ENCODE results near the gene IER5. TPM values are rescaled to one million over a fixed set of nuclear protein-coding genes. Genes with fewer than 3 reads are reported as not detected.

Gene IER5
- total and polyA plus RNA-seq, 2 donors (not counting 1 experiment from before 2014, with no cell fraction given) = 98.1 to 166 TPM

DNA sequence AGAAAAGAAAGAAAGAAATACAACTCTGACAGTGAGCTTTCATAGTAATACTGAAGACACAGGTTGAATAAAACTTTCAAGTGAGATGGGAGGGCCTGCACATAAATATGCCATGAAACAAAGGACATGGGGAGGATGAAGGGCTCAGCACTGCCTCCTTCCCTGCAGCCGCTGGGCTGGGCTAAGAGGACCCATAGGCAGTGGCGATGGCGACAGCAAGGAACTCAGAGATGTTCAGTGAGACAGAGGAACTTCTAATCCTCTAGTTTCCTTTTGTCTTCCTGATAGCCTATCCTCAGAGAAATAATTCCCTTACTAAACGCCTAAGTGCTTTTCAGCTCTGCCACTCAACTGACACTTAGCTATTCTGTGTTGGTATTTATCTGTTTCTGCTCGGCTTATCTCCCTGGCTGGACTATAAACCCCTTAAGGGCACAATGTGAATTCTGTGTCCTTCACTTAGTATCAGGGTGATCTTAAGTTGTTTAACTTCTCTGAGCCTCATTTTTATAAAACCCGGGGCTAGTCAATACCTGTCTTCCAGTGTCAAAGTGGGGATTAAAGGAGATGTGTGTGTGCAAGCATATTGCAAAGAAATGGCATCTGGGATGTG is 24.4 kb upstream of the IER5 start:
- no peak for ATAC-seq (ENCODE audit: low read depth)
- H3K4me3 ChIP-seq (ENCODE audit: control extremely low read depth in 1 of 5, extremely low read depth in 1 of 5, insufficient read depth in 1 of 5, low read depth in 2 of 5, low read length in 4 of 5) = no peak overlapping the region
- POLR2A ChIA-PET = interaction anchor here (0.7 to 2.4 kb wide), 2 partner anchors 17 to 26 kb away, joined by 9 to 34 read pairs; partner anchors contain the start of gene IER5
- Mint-ChIP-seq H3K9me3 (ENCODE audit: insufficient read depth) (peaks cover 6% of the 10 kb centered on the region), H3K4me1 (peaks cover 31% of the 10 kb centered on the region), H3K27me3 (peaks cover 4% of the 10 kb centered on the region), H3K4me3 (no peak overlapping the region), H3K27ac (peak overlapping the region; percentile 85)
- no peak for DNase-seq
- peaks cover 0 to under 1% of the 10 kb centered on the region in 2 experiments for H3K36me3 ChIP-seq (replicated peaks in 1 of 2; ENCODE audit: control extremely low read depth in 1 of 2, control insufficient read depth in 1 of 2, extremely low read depth in 1 of 2, insufficient read depth in 2 of 2, low read length in 1 of 2)
- H3K4me1 ChIP-seq (ENCODE audit: control insufficient read depth in 2 of 2, insufficient read depth in 2 of 2, low read length in 2 of 2) = peaks cover 19 to 27% of the 10 kb centered on the region in 2 donors
- no peak for TF ChIP-seq EZH2 (IDR thresholded peaks at IDR 0.05; ENCODE audit: borderline replicate concordance, insufficient read depth, low read depth, low read length, poor library complexity, severe bottlenecking)
- TF ChIP-seq, protein P1, sequence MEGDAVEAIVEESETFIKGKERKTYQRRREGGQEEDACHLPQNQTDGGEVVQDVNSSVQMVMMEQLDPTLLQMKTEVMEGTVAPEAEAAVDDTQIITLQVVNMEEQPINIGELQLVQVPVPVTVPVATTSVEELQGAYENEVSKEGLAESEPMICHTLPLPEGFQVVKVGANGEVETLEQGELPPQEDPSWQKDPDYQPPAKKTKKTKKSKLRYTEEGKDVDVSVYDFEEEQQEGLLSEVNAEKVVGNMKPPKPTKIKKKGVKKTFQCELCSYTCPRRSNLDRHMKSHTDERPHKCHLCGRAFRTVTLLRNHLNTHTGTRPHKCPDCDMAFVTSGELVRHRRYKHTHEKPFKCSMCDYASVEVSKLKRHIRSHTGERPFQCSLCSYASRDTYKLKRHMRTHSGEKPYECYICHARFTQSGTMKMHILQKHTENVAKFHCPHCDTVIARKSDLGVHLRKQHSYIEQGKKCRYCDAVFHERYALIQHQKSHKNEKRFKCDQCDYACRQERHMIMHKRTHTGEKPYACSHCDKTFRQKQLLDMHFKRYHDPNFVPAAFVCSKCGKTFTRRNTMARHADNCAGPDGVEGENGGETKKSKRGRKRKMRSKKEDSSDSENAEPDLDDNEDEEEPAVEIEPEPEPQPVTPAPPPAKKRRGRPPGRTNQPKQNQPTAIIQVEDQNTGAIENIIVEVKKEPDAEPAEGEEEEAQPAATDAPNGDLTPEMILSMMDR (IDR thresholded peaks at IDR 0.05) = no peak
- no peaks in the 10 kb centered on the region for H3K27me3 ChIP-seq (replicated peaks in 1 of 4; ENCODE audit: control extremely low read depth in 1 of 4, control insufficient read depth in 3 of 4, insufficient read depth in 4 of 4, low read length in 3 of 4)
- H3K9ac ChIP-seq (ENCODE audit: low read length) = no peak overlapping the region
- no peaks in the 10 kb centered on the region for H4K20me1 ChIP-seq (ENCODE audit: control insufficient read depth, insufficient read depth, low read length, poor library complexity, severe bottlenecking)
- CTCF ChIA-PET = interaction anchor here (1.1 to 3.3 kb wide), 4 partner anchors 9 to 93 kb away, joined by 3 to 33 read pairs (median 3); no protein-coding TSS in a partner anchor
- 95% methylated on average over 2 of the region's 6 CpGs for WGBS (ENCODE audit: insufficient coverage)
- peaks cover 0 to 5% (median 5%) of the 10 kb centered on the region in 3 donors for H3K9me3 ChIP-seq (ENCODE audit: control extremely low read depth in 1 of 3, control insufficient read depth in 2 of 3, insufficient read depth in 1 of 3, low read length in 2 of 3)
- H3K27ac ChIP-seq (ENCODE audit: low read length in 2 of 2) = no peak overlapping the region
- intact Hi-C loops (cut with micrococcal nuclease) = no loop called here
- H2AFZ ChIP-seq (ENCODE audit: insufficient read depth, low read depth, low read length, poor library complexity, severe bottlenecking) = no peak overlapping the region
- H3K79me2 ChIP-seq (ENCODE audit: control insufficient read depth, insufficient read depth, low read length) = no peaks in the 10 kb centered on the region
- H3K4me2 ChIP-seq (replicated peaks; ENCODE audit: low read depth, low read length, poor library complexity, severe bottlenecking) = no peak overlapping the region

DNA sequence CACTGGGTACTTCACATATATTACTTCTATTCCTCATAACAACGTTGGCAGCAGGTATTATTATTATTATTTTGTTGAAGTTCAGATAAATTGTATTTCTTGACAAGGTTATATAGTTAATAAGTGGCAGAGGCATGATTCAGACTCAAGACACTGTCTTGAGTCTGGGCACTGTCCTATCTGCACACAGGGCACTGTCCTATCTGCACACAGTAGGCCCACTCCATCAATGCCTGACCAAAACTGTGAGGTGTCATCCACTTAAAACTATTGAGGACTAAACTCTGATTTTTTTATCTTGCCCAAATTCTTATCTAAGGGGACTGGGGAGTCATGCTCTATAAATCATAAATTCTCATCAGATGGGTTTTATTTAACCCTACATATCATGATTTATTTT is 23.8 kb upstream of the IER5 start:
- no peak overlapping the region for H3K4me3 ChIP-seq (ENCODE audit: control extremely low read depth in 1 of 5, extremely low read depth in 1 of 5, insufficient read depth in 1 of 5, low read depth in 2 of 5, low read length in 4 of 5)
- no CpG with 5 or more reads among the region's 1 CpG for WGBS (ENCODE audit: insufficient coverage)
- Mint-ChIP-seq H3K27me3 (peaks cover 4% of the 10 kb centered on the region), H3K4me3 (no peak overlapping the region), H3K9me3 (ENCODE audit: insufficient read depth) (peaks cover under 1% of the 10 kb centered on the region), H3K27ac (no peak overlapping the region), H3K4me1 (peaks cover 31% of the 10 kb centered on the region)
- ChIA-PET CTCF (interaction anchor here (3.3 kb wide), 1 partner anchor 77 kb away, joined by 33 read pairs; no protein-coding TSS in a partner anchor), POLR2A (no interaction called here)
- no peak overlapping the region for H3K27ac ChIP-seq (ENCODE audit: low read length in 2 of 2)
- H3K4me1 ChIP-seq (ENCODE audit: control insufficient read depth in 2 of 2, insufficient read depth in 2 of 2, low read length in 2 of 2) = peaks cover 19 to 27% of the 10 kb centered on the region in 2 donors
- no peak for ATAC-seq (ENCODE audit: low read depth)
- H3K79me2 ChIP-seq (ENCODE audit: control insufficient read depth, insufficient read depth, low read length) = no peaks in the 10 kb centered on the region
- H3K36me3 ChIP-seq (replicated peaks in 1 of 2; ENCODE audit: control extremely low read depth in 1 of 2, control insufficient read depth in 1 of 2, extremely low read depth in 1 of 2, insufficient read depth in 2 of 2, low read length in 1 of 2) = no peaks in the 10 kb centered on the region
- no peaks in the 10 kb centered on the region for H3K27me3 ChIP-seq (replicated peaks in 1 of 4; ENCODE audit: control extremely low read depth in 1 of 4, control insufficient read depth in 3 of 4, insufficient read depth in 4 of 4, low read length in 3 of 4)
- no peak overlapping the region for H3K4me2 ChIP-seq (replicated peaks; ENCODE audit: low read depth, low read length, poor library complexity, severe bottlenecking)
- no peak overlapping the region for H2AFZ ChIP-seq (ENCODE audit: insufficient read depth, low read depth, low read length, poor library complexity, severe bottlenecking)
- intact Hi-C loops (cut with micrococcal nuclease) = no loop called here
- TF ChIP-seq, protein P1 (IDR thresholded peaks at IDR 0.05) = no peak
- H4K20me1 ChIP-seq (ENCODE audit: control insufficient read depth, insufficient read depth, low read length, poor library complexity, severe bottlenecking) = no peaks in the 10 kb centered on the region
- H3K9me3 ChIP-seq (ENCODE audit: control extremely low read depth in 1 of 3, control insufficient read depth in 2 of 3, insufficient read depth in 1 of 3, low read length in 2 of 3) = no peaks in the 10 kb centered on the region
- no peak for DNase-seq
- no peak overlapping the region for H3K9ac ChIP-seq (ENCODE audit: low read length)
